Neutrophil (primary cell): Measurements from ENCODE around the gene F2RL2.

Source experiments
- H3K27ac ChIP-seq: fragments of 200-600 bp; sonication (generic); 2 replicates; pipeline ENCODE4 v1.5.1; 2016; ENCODE audit warnings: mild to moderate bottlenecking, moderate library complexity
- H3K27me3 ChIP-seq: fragments of 200-600 bp; sonication (generic); 2 replicates; pipeline ENCODE4 v1.6.0; 2016; ENCODE audit warnings: mild to moderate bottlenecking
- H3K36me3 ChIP-seq: fragments of 200-600 bp; sonication (generic); 2 replicates; pipeline ENCODE4 v1.5.1; 2017
- H3K4me1 ChIP-seq, 2 experiments: fragments of 200-600 bp in 1 of 2; sonication (generic) in 1 of 2; 1 replicate in 1 of 2; 2 replicates in 1 of 2; pipeline versions ENCODE4 v1.5.1 to v1.6.1; 2013 to 2016; ENCODE audit warnings: low read depth in 1 of 2, low read length in 1 of 2, mild to moderate bottlenecking in 1 of 2, moderate library complexity in 1 of 2; ENCODE audit not compliant: control insufficient read depth in 1 of 2, insufficient read depth in 1 of 2
- H3K4me3 ChIP-seq, 2 experiments: fragments of 200-600 bp in 1 of 2; sonication (generic) in 1 of 2; 1 replicate in 1 of 2; 2 replicates in 1 of 2; pipeline ENCODE4 v1.5.1; 2013 to 2016; ENCODE audit warnings: low read depth in 1 of 2, low read length in 1 of 2, mild to moderate bottlenecking in 1 of 2, moderate library complexity in 1 of 2
- H3K9me3 ChIP-seq: fragments of 200-600 bp; sonication (generic); 2 replicates; pipeline ENCODE4 v1.5.1; 2016
- CTCF ChIP-seq: fragments of 200-600 bp; sonication (generic); IDR thresholded peaks from 2 replicates; pipeline ENCODE4 v1.5.1; 2016; ENCODE audit warnings: antibody characterized with exemption

Gene F2RL2

GRCh38 chr5:76664079-76664478 lies 40.9 kb upstream of the F2RL2 start:
- Histone ChIP-seq H3K27me3 (no peaks in the 10 kb centered on the region), H3K27ac (no peak overlapping the region), H3K4me1 (no peaks in the 10 kb centered on the region), H3K4me3 (no peak overlapping the region), H3K9me3 (no peaks in the 10 kb centered on the region), H3K36me3 (peaks cover 81% of the 10 kb centered on the region)
- no peak for TF ChIP-seq CTCF

GRCh38 chr5:76663573-76663972 lies 40.4 kb upstream of the F2RL2 start:
- Histone ChIP-seq H3K27ac (no peak overlapping the region), H3K9me3 (no peaks in the 10 kb centered on the region), H3K4me1 (no peaks in the 10 kb centered on the region), H3K4me3 (no peak overlapping the region), H3K27me3 (no peaks in the 10 kb centered on the region), H3K36me3 (peaks cover 81% of the 10 kb centered on the region)
- no peak for TF ChIP-seq CTCF

GRCh38 chr5:76662521-76662920 lies 39.3 kb upstream of the F2RL2 start:
- Histone ChIP-seq H3K9me3 (no peaks in the 10 kb centered on the region), H3K27ac (no peak overlapping the region), H3K36me3 (peaks cover 84% of the 10 kb centered on the region), H3K27me3 (no peaks in the 10 kb centered on the region), H3K4me3 (no peak overlapping the region), H3K4me1 (no peaks in the 10 kb centered on the region)
- no peak for TF ChIP-seq CTCF

- H3K4me1 ChIP-seq: no peaks in the 10 kb centered on the region
- TF ChIP-seq CTCF: no peak
Measured at GRCh38 chr5:76660360-76660759, 37.2 kb upstream of the F2RL2 start.

GRCh38 chr5:76657683-76658311 lies 34.6 kb upstream of the F2RL2 start:
- no peak for TF ChIP-seq CTCF
- Histone ChIP-seq H3K36me3 (peaks cover 81% of the 10 kb centered on the region), H3K4me1 (no peaks in the 10 kb centered on the region), H3K4me3 (no peak overlapping the region), H3K27me3 (no peaks in the 10 kb centered on the region), H3K27ac (no peak overlapping the region), H3K9me3 (no peaks in the 10 kb centered on the region)

More at GRCh38 chr5:76660360-76660759, 37.2 kb upstream of the F2RL2 start:
- peaks cover 82% of the 10 kb centered on the region for H3K36me3 ChIP-seq
- no peak overlapping the region for H3K27ac ChIP-seq
- no peaks in the 10 kb centered on the region for H3K9me3 ChIP-seq
- no peak overlapping the region for H3K4me3 ChIP-seq
- H3K27me3 ChIP-seq: no peaks in the 10 kb centered on the region

- peaks cover 74% of the 10 kb centered on the region for H3K36me3 ChIP-seq
- no peaks in the 10 kb centered on the region for H3K9me3 ChIP-seq
- no peaks in the 10 kb centered on the region for H3K27me3 ChIP-seq
- H3K27ac ChIP-seq: no peak overlapping the region
- TF ChIP-seq CTCF: no peak
- no peaks in the 10 kb centered on the region for H3K4me1 ChIP-seq
- no peak overlapping the region for H3K4me3 ChIP-seq
Measured at GRCh38 chr5:76657091-76657490, 33.9 kb upstream of the F2RL2 start.
